HCT116 (cell line): ENCODE results near the gene DIP2C. TPM values are rescaled to one million over a fixed set of nuclear protein-coding genes. Genes with fewer than 3 reads are reported as not detected.

ENCODE experiments used
- ATAC-seq: fragments of 200-7000 bp; cut with Tn5 transposase; 2 replicates; pipeline ENCODE4 v1.9.1; 2020; ENCODE audit warnings: mild to moderate bottlenecking, moderate library complexity
- BruUV-seq: library from RNA; stranded (reverse); fragments of 400-500 nt; replicated peaks from 2 replicates; lab custom pipeline; 2021; lab: Mats Ljungman, UMichigan
- CTCF ChIA-PET: fragments of 300-600 bp; sonication (Branson Sonifier 250); formaldehyde crosslinking; loops from one replicate; lab custom pipeline; 2021; ENCODE audit warnings: antibody characterized with exemption; lab: Charles Lee
- POLR2A ChIA-PET: fragments of 300-600, 350-600 bp; sonication (Branson Sonifier 250); formaldehyde crosslinking; loops from one replicate; lab custom pipeline; 2021; ENCODE audit warnings: antibody characterized with exemption; lab: Charles Lee
- RAD21 ChIA-PET, 2 experiments: fragments of 300-600 bp; sonication (Branson Sonifier 250); formaldehyde crosslinking; loops; one replicate each; lab custom pipeline; 2023; ENCODE audit warnings: low total read pairs in 2 of 2; ENCODE audit not compliant: uncharacterized antibody in 2 of 2, unreplicated experiment in 2 of 2, low non-redundant PET in 1 of 2; lab: Charles Lee
- DNase-seq: peaks from one replicate; pipeline ENCODE4 v3.0.0-alpha.2; 2010; ENCODE audit warnings: low read depth, low spot score
- H2AFZ ChIP-seq: fragments of 200-600 bp; shearing (Covaris generic), sonication (generic); 2 replicates; pipeline ENCODE4 v1.6.1; 2017; ENCODE audit warnings: low read depth, mixed run types, mixed read lengths, antibody characterized with exemption, low read length; ENCODE audit not compliant: poor library complexity, severe bottlenecking
- H3K27ac ChIP-seq: 2 replicates; pipeline ENCODE4 v1.5.1; 2012; ENCODE audit warnings: low read depth, low read length
- H3K27me3 ChIP-seq: fragments of 200-600 bp; sonication (generic); 2 replicates; pipeline ENCODE4 v1.6.1; 2016; ENCODE audit warnings: mixed run types, low read length, mixed read lengths; ENCODE audit not compliant: insufficient read depth
- H3K36me3 ChIP-seq, 2 experiments: fragments of 200-500 bp in 1 of 2; fragments of 200-600 bp in 1 of 2; sonication (Bioruptor generic) in 1 of 2; sonication (generic) in 1 of 2; 2 replicates each; pipeline versions ENCODE4 v1.5.1 to v1.6.1; 2014 to 2016; ENCODE audit warnings: low read length in 2 of 2, inconsistent platforms in 1 of 2, mixed read lengths in 1 of 2, mixed run types in 1 of 2; ENCODE audit not compliant: insufficient read depth in 2 of 2, control insufficient read depth in 1 of 2
- H3K4me1 ChIP-seq, 2 experiments: fragments of 200-600 bp in 1 of 2; sonication (generic) in 1 of 2; 2 replicates each; pipeline versions ENCODE4 v1.5.1 to v1.6.1; 2012 to 2017; ENCODE audit warnings: low read length in 2 of 2, inconsistent platforms in 1 of 2, mild to moderate bottlenecking in 1 of 2, mixed read lengths in 1 of 2, mixed run types in 1 of 2, moderate library complexity in 1 of 2; ENCODE audit not compliant: insufficient read depth in 2 of 2, control insufficient read depth in 1 of 2
- H3K4me2 ChIP-seq: fragments of 200-600 bp; sonication (generic); 2 replicates; pipeline ENCODE4 v1.6.1; 2017; ENCODE audit warnings: mixed run types, low read length, mixed read lengths
- H3K4me3 ChIP-seq, 2 experiments: fragments of 200-600 bp in 1 of 2; sonication (generic) in 1 of 2; replicated peaks in 1 of 2; 2 replicates each; pipeline ENCODE4 v1.5.1; 2011 to 2016; ENCODE audit warnings: low read length in 2 of 2, control low read depth in 1 of 2, low read depth in 1 of 2, mild to moderate bottlenecking in 1 of 2, mixed read lengths in 1 of 2, mixed run types in 1 of 2
- H3K79me2 ChIP-seq: fragments of 200-600 bp; sonication (generic); 2 replicates; pipeline ENCODE4 v1.6.1; 2017; ENCODE audit warnings: mild to moderate bottlenecking, mixed run types, low read length, moderate library complexity, mixed read lengths; ENCODE audit not compliant: insufficient read depth
- H3K9ac ChIP-seq: fragments of 200-600 bp; sonication (generic); 2 replicates; pipeline ENCODE4 v1.6.1; 2016; ENCODE audit warnings: low read length, mixed read lengths
- H3K9me2 ChIP-seq: fragments of 200-600 bp; sonication (generic), shearing (Covaris generic); 2 replicates; pipeline ENCODE4 v1.6.1; 2017; ENCODE audit warnings: mixed run types, mild to moderate bottlenecking, moderate library complexity; ENCODE audit not compliant: insufficient read depth
- H3K9me3 ChIP-seq, 2 experiments: fragments of 200-500 bp in 1 of 2; fragments of 200-600 bp in 1 of 2; sonication (Bioruptor generic) in 1 of 2; sonication (generic) in 1 of 2; 2 replicates each; pipeline ENCODE4 v1.6.1; 2014 to 2017; ENCODE audit warnings: low read length in 2 of 2, mixed read lengths in 2 of 2, inconsistent platforms in 1 of 2, low read depth in 1 of 2, mild to moderate bottlenecking in 1 of 2, mixed run types in 1 of 2, moderate library complexity in 1 of 2; ENCODE audit not compliant: control insufficient read depth in 1 of 2, insufficient read depth in 1 of 2
- H4K20me1 ChIP-seq: fragments of 200-600 bp; sonication (generic), shearing (Covaris generic); 2 replicates; pipeline ENCODE4 v1.6.1; 2017; ENCODE audit warnings: mixed run types, mild to moderate bottlenecking, moderate library complexity; ENCODE audit not compliant: insufficient read depth
- CBX3 ChIP-seq: IDR thresholded peaks from 2 replicates; pipeline ENCODE4 v1.6.1; 2012; ENCODE audit warnings: low read depth
- EGR1 ChIP-seq: IDR thresholded peaks from 2 replicates; pipeline ENCODE4 v1.6.1; 2012; ENCODE audit warnings: low read depth
- EZH2 ChIP-seq: fragments of 200-600 bp; sonication (generic); IDR thresholded peaks from 2 replicates; pipeline ENCODE4 v1.6.1; 2017; ENCODE audit warnings: antibody characterized with exemption, mixed run types
- POLR2A ChIP-seq: IDR thresholded peaks from 2 replicates; pipeline ENCODE4 v1.7.0; 2011; ENCODE audit warnings: borderline replicate concordance; ENCODE audit not compliant: insufficient read depth, insufficient read length; ENCODE audit errors: extremely low read depth
- POLR2AphosphoS5 ChIP-seq: IDR thresholded peaks from 2 replicates; pipeline ENCODE4 v1.6.1; 2011; ENCODE audit warnings: mild to moderate bottlenecking, low read depth, low read length, moderate library complexity
- SIN3A ChIP-seq: IDR thresholded peaks from 2 replicates; pipeline ENCODE4 v1.6.1; 2012; ENCODE audit warnings: low read depth
- SP1 ChIP-seq: IDR thresholded peaks from 2 replicates; pipeline ENCODE4 v1.6.1; 2012; ENCODE audit warnings: low read depth
- TCF7L2 ChIP-seq: IDR thresholded peaks from 2 replicates; pipeline ENCODE4 v1.7.0; 2011; ENCODE audit warnings: borderline replicate concordance, inconsistent platforms; ENCODE audit not compliant: insufficient read depth, insufficient read length; ENCODE audit errors: extremely low read depth
- YY1 ChIP-seq: IDR thresholded peaks from 2 replicates; pipeline ENCODE4 v1.6.1; 2011; ENCODE audit warnings: low read length, low read depth, moderate library complexity, mild to moderate bottlenecking; ENCODE audit not compliant: insufficient replicate concordance; ENCODE audit errors: extremely low read depth
- ZNF274 ChIP-seq: fragments of 200-500 bp; sonication (Bioruptor generic); IDR thresholded peaks from 2 replicates; pipeline ENCODE4 v1.6.1; 2014; ENCODE audit warnings: mild to moderate bottlenecking, low read depth, low read length, inconsistent platforms
- intact Hi-C: fragments of 100-400 bp; cut with micrococcal nuclease; formaldehyde crosslinking; loops from 2 replicates; pipeline ENCODE4 v1.10.0; 2022
- total RNA-seq: library from RNA; stranded (reverse); gene quantifications from one replicate; pipeline ENCODE4 v1.2.1, GENCODE V29; 2021; ENCODE audit not compliant: unreplicated experiment
- TF ChIP-seq, protein P1 (sequence below): IDR thresholded peaks from 2 replicates; pipeline ENCODE4 v1.6.1; 2011; ENCODE audit warnings: mild to moderate bottlenecking, low read length, moderate library complexity; ENCODE audit not compliant: insufficient replicate concordance; ENCODE audit errors: extremely low read depth
- TF ChIP-seq, protein P2 (sequence below): IDR thresholded peaks from 2 replicates; pipeline ENCODE4 v1.6.1; 2012; ENCODE audit warnings: low read depth
- TF ChIP-seq, protein P3 (sequence below), 3 experiments: fragments of 200-600 bp in 1 of 3; sonication (generic) in 1 of 3; IDR thresholded peaks in 2 of 3; conservative IDR thresholded peaks in 1 of 3; 2 replicates each; pipeline ENCODE4 v1.5.1; 2012 to 2017; ENCODE audit warnings: low read depth in 2 of 3, low read length in 2 of 3, antibody characterized with exemption in 1 of 3, borderline replicate concordance in 1 of 3, control low read depth in 1 of 3, mild to moderate bottlenecking in 1 of 3, mixed read lengths in 1 of 3, mixed run types in 1 of 3, moderate library complexity in 1 of 3; ENCODE audit not compliant: insufficient read depth in 1 of 3
- TF ChIP-seq, protein P4 (sequence below): IDR thresholded peaks from 2 replicates; pipeline ENCODE4 v1.6.1; 2012

DIP2C gene
- total RNA-seq, 1 experiment from 2014 or later, result 15.4 TPM

DNA sequence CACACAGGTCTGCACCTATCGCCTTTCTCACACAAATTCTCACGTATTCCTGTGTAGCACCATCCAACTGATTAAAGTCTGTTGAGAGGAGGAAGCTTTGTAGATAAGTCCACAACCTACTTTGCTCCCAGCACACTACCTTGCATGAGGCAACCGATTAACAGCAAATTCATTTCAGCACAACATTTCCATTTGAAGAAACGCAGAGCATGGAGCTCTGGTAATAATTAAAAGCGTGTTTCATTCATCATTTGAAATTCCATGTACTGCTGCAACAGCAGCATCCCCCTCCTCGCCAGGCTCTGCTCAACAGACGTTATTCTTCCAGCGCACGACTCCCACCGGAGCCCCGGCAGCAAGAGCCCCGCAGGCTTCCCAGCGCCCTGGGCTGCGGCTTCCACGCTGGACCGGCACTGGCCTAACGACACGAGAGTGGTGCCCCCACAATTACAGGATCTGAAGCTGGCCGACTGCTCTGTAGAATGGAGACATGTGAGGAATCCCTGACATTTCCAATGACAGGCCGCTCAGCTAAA is 118.8 kb downstream of the DIP2C start:
- DNase-seq, result no peak
- Histone ChIP-seq H3K36me3 (no peaks in the 10 kb centered on the region), H3K27ac (no peak overlapping the region), H3K4me3 (no peak overlapping the region), H3K27me3 (no peaks in the 10 kb centered on the region), H3K9me3 (peaks cover 0 to 4% of the 10 kb centered on the region in 2 experiments; a peak in 1 of 4 replicates), H3K4me2 (no peak overlapping the region), H3K9me2 (no peaks in the 10 kb centered on the region), H2AFZ (no peak overlapping the region), H4K20me1 (no peaks in the 10 kb centered on the region; the same call in 1 of the 2 replicates), H3K4me1 (no peaks in the 10 kb centered on the region), H3K9ac (no peak overlapping the region), H3K79me2 (no peaks in the 10 kb centered on the region)
- ATAC-seq, result no peak
- intact Hi-C loops, result no loop called here
- TF ChIP-seq EGR1, result no peak
- TF ChIP-seq, protein P1, sequence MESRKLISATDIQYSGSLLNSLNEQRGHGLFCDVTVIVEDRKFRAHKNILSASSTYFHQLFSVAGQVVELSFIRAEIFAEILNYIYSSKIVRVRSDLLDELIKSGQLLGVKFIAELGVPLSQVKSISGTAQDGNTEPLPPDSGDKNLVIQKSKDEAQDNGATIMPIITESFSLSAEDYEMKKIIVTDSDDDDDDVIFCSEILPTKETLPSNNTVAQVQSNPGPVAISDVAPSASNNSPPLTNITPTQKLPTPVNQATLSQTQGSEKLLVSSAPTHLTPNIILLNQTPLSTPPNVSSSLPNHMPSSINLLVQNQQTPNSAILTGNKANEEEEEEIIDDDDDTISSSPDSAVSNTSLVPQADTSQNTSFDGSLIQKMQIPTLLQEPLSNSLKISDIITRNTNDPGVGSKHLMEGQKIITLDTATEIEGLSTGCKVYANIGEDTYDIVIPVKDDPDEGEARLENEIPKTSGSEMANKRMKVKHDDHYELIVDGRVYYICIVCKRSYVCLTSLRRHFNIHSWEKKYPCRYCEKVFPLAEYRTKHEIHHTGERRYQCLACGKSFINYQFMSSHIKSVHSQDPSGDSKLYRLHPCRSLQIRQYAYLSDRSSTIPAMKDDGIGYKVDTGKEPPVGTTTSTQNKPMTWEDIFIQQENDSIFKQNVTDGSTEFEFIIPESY, result no peak
- TF ChIP-seq, protein P2, sequence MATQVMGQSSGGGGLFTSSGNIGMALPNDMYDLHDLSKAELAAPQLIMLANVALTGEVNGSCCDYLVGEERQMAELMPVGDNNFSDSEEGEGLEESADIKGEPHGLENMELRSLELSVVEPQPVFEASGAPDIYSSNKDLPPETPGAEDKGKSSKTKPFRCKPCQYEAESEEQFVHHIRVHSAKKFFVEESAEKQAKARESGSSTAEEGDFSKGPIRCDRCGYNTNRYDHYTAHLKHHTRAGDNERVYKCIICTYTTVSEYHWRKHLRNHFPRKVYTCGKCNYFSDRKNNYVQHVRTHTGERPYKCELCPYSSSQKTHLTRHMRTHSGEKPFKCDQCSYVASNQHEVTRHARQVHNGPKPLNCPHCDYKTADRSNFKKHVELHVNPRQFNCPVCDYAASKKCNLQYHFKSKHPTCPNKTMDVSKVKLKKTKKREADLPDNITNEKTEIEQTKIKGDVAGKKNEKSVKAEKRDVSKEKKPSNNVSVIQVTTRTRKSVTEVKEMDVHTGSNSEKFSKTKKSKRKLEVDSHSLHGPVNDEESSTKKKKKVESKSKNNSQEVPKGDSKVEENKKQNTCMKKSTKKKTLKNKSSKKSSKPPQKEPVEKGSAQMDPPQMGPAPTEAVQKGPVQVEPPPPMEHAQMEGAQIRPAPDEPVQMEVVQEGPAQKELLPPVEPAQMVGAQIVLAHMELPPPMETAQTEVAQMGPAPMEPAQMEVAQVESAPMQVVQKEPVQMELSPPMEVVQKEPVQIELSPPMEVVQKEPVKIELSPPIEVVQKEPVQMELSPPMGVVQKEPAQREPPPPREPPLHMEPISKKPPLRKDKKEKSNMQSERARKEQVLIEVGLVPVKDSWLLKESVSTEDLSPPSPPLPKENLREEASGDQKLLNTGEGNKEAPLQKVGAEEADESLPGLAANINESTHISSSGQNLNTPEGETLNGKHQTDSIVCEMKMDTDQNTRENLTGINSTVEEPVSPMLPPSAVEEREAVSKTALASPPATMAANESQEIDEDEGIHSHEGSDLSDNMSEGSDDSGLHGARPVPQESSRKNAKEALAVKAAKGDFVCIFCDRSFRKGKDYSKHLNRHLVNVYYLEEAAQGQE, result no peak
- TF ChIP-seq POLR2AphosphoS5, result no peak
- TF ChIP-seq, protein P3, sequence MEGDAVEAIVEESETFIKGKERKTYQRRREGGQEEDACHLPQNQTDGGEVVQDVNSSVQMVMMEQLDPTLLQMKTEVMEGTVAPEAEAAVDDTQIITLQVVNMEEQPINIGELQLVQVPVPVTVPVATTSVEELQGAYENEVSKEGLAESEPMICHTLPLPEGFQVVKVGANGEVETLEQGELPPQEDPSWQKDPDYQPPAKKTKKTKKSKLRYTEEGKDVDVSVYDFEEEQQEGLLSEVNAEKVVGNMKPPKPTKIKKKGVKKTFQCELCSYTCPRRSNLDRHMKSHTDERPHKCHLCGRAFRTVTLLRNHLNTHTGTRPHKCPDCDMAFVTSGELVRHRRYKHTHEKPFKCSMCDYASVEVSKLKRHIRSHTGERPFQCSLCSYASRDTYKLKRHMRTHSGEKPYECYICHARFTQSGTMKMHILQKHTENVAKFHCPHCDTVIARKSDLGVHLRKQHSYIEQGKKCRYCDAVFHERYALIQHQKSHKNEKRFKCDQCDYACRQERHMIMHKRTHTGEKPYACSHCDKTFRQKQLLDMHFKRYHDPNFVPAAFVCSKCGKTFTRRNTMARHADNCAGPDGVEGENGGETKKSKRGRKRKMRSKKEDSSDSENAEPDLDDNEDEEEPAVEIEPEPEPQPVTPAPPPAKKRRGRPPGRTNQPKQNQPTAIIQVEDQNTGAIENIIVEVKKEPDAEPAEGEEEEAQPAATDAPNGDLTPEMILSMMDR (IDR thresholded peaks at IDR 0.05 in 2 of 3, conservative IDR thresholded peaks at IDR 0.05 in 1 of 3; ENCODE audit: borderline replicate concordance in 1 of 3, insufficient read depth in 1 of 3, low read depth in 2 of 3, low read length in 2 of 3), result no peak
- TF ChIP-seq YY1, result no peak
- no peak for TF ChIP-seq POLR2A
- TF ChIP-seq CBX3, result no peak
- TF ChIP-seq ZNF274, result no peak
- TF ChIP-seq EZH2, result no peak
- TF ChIP-seq, protein P4, sequence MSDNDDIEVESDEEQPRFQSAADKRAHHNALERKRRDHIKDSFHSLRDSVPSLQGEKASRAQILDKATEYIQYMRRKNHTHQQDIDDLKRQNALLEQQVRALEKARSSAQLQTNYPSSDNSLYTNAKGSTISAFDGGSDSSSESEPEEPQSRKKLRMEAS, result no peak
- TF ChIP-seq SP1, result no peak
- no peak for TF ChIP-seq SIN3A
- TF ChIP-seq TCF7L2, result no peak
- ChIA-PET POLR2A (no interaction called here), RAD21 (no interaction called here), CTCF (no interaction called here)
- no TSS peak for BruUV-seq
